MM.1S (cell line): Measurements from ENCODE around the gene GUCY2C.

Experiments
- DNase-seq: peaks from one replicate; pipeline ENCODE4 v3.0.0-alpha.2; 2015
- H2AFZ ChIP-seq: fragments of 300-600 bp; sonication (generic); 2 replicates; pipeline ENCODE4 v1.6.0; 2016; ENCODE audit warnings: antibody characterized with exemption, low read length
- H3F3A ChIP-seq: fragments of 300-600 bp; sonication (generic); 2 replicates; pipeline ENCODE4 v1.6.1; 2016; ENCODE audit warnings: mild to moderate bottlenecking, antibody characterized with exemption, low read length, moderate library complexity, mixed read lengths; ENCODE audit not compliant: insufficient read depth
- H3K27ac ChIP-seq: fragments of 300-600 bp; sonication (generic); 2 replicates; pipeline ENCODE4 v1.5.1; 2016; ENCODE audit warnings: mild to moderate bottlenecking, low read length
- H3K27me3 ChIP-seq: fragments of 300-600 bp; sonication (generic); replicated peaks from 2 replicates; pipeline ENCODE4 v1.6.0; 2016; ENCODE audit warnings: low read length; ENCODE audit not compliant: insufficient read depth
- H3K36me3 ChIP-seq: fragments of 300-600 bp; sonication (generic); replicated peaks from 2 replicates; pipeline ENCODE4 v1.6.1; 2016; ENCODE audit warnings: mild to moderate bottlenecking, low read length, mixed read lengths; ENCODE audit not compliant: insufficient read depth
- H3K4me1 ChIP-seq: fragments of 300-600 bp; sonication (generic); 2 replicates; pipeline ENCODE4 v1.6.1; 2016; ENCODE audit warnings: low read length, mixed read lengths
- H3K4me2 ChIP-seq: fragments of 300-600 bp; sonication (generic); 2 replicates; pipeline ENCODE4 v1.6.0; 2016; ENCODE audit warnings: low read depth, low read length
- H3K4me3 ChIP-seq: fragments of 300-600 bp; sonication (generic); 2 replicates; pipeline ENCODE4 v1.5.1; 2016; ENCODE audit warnings: low read length, mixed read lengths
- H3K79me2 ChIP-seq: fragments of 300-600 bp; sonication (generic); 2 replicates; pipeline ENCODE4 v1.6.1; 2016; ENCODE audit warnings: mixed run types, low read length, mixed read lengths
- H3K9ac ChIP-seq: fragments of 300-600 bp; sonication (generic); 2 replicates; pipeline ENCODE4 v1.6.1; 2016; ENCODE audit warnings: low read length, mixed read lengths
- H3K9me2 ChIP-seq: fragments of 300-600 bp; sonication (generic); replicated peaks from 2 replicates; pipeline ENCODE4 v1.6.1; 2016; ENCODE audit warnings: mild to moderate bottlenecking, low read length, mixed read lengths; ENCODE audit not compliant: insufficient read depth
- H3K9me3 ChIP-seq: fragments of 300-600 bp; sonication (generic); replicated peaks from 2 replicates; pipeline ENCODE4 v1.6.1; 2016; ENCODE audit warnings: mild to moderate bottlenecking, low read length, mixed read lengths; ENCODE audit not compliant: insufficient read depth
- H4K20me1 ChIP-seq: fragments of 300-600 bp; sonication (generic); 2 replicates; pipeline ENCODE4 v1.6.1; 2016; ENCODE audit warnings: mild to moderate bottlenecking, low read length, moderate library complexity, mixed read lengths; ENCODE audit not compliant: insufficient read depth
- CTCF ChIP-seq: fragments of 300-600 bp; sonication (generic); IDR thresholded peaks from 2 replicates; pipeline ENCODE4 v1.5.1; 2016; ENCODE audit warnings: antibody characterized with exemption, low read length, mixed read lengths
- EZH2 ChIP-seq: fragments of 300-600 bp; sonication (generic); optimal IDR thresholded peaks from 2 replicates; pipeline ENCODE3; 2017; ENCODE audit warnings: low read depth, mild to moderate bottlenecking, antibody characterized with exemption, low read length, mixed read lengths
- EZH2phosphoT487 ChIP-seq: fragments of 300-600 bp; sonication (generic); IDR thresholded peaks from 2 replicates; pipeline ENCODE4 v1.6.1; 2018; ENCODE audit warnings: antibody characterized with exemption, low read length

The GUCY2C gene

GRCh38 chr12:14577344-14577743 lies 119.1 kb downstream of the GUCY2C start:
- no peak overlapping the region for H2AFZ ChIP-seq
- no peaks in the 10 kb centered on the region for H3K36me3 ChIP-seq
- H3K79me2 ChIP-seq, result no peaks in the 10 kb centered on the region
- H3F3A ChIP-seq, result no peaks in the 10 kb centered on the region
- H3K4me2 ChIP-seq, result no peak overlapping the region
- DNase-seq, result no peak
- no peak overlapping the region for H3K4me3 ChIP-seq
- H3K9ac ChIP-seq, result no peak overlapping the region
- H3K27me3 ChIP-seq, result no peaks in the 10 kb centered on the region
- TF ChIP-seq CTCF, result no peak
- no peak for TF ChIP-seq EZH2
- TF ChIP-seq EZH2phosphoT487, result no peak
- no peak overlapping the region for H3K27ac ChIP-seq
- H3K9me3 ChIP-seq, result no peaks in the 10 kb centered on the region
- H4K20me1 ChIP-seq, result no peaks in the 10 kb centered on the region
- H3K4me1 ChIP-seq, result no peaks in the 10 kb centered on the region
- H3K9me2 ChIP-seq, result no peaks in the 10 kb centered on the region

- TF ChIP-seq EZH2 (no peak), EZH2phosphoT487 (no peak), CTCF (no peak)
- DNase-seq, result no peak
- no peak overlapping the region for H3K4me2 ChIP-seq
- H3K9me3 ChIP-seq, result no peaks in the 10 kb centered on the region
- H3K4me1 ChIP-seq, result no peaks in the 10 kb centered on the region
- H4K20me1 ChIP-seq, result no peaks in the 10 kb centered on the region
- no peak overlapping the region for H3K9ac ChIP-seq
- H3K4me3 ChIP-seq, result no peak overlapping the region
- H2AFZ ChIP-seq, result no peak overlapping the region
- no peak overlapping the region for H3K27ac ChIP-seq
- H3K36me3 ChIP-seq, result no peaks in the 10 kb centered on the region
- H3K27me3 ChIP-seq, result no peaks in the 10 kb centered on the region
- H3K79me2 ChIP-seq, result no peaks in the 10 kb centered on the region
- no peaks in the 10 kb centered on the region for H3F3A ChIP-seq
- no peaks in the 10 kb centered on the region for H3K9me2 ChIP-seq
Measured at GRCh38 chr12:14576896-14577295, 119.5 kb downstream of the GUCY2C start.

GRCh38 chr12:14575585-14575984 lies 120.8 kb downstream of the GUCY2C start:
- no peak overlapping the region for H3K4me3 ChIP-seq
- H3K9me3 ChIP-seq, result no peaks in the 10 kb centered on the region
- H3K36me3 ChIP-seq, result no peaks in the 10 kb centered on the region
- DNase-seq, result no peak
- H3K4me2 ChIP-seq, result no peak overlapping the region
- no peaks in the 10 kb centered on the region for H3K4me1 ChIP-seq
- H3F3A ChIP-seq, result no peaks in the 10 kb centered on the region
- TF ChIP-seq EZH2phosphoT487 (no peak), EZH2 (no peak), CTCF (no peak)
- H4K20me1 ChIP-seq, result no peaks in the 10 kb centered on the region
- no peaks in the 10 kb centered on the region for H3K9me2 ChIP-seq
- no peak overlapping the region for H3K9ac ChIP-seq
- H3K79me2 ChIP-seq, result no peaks in the 10 kb centered on the region
- no peak overlapping the region for H3K27ac ChIP-seq
- no peaks in the 10 kb centered on the region for H3K27me3 ChIP-seq
- no peak overlapping the region for H2AFZ ChIP-seq
